Stimulated activated CD8-positive, alpha-beta memory T cell treated with anti-CD3 and anti-CD28 coated beads, Interleukin-4, amount 100 ng/mL, for 1 hour (primary cell): Measurements from ENCODE around the gene SHROOM3.

Experiments used
- DNase-seq, 2 donors: peaks; one replicate each; pipeline ENCODE4 v3.0.0-alpha.2; 2020; ENCODE audit warnings: low read depth in 2 of 2, low spot score in 1 of 2

The SHROOM3 gene

GRCh38 chr4:76620723-76621468 is 185.9 kb downstream of the SHROOM3 start:
- no peak for DNase-seq

GRCh38 chr4:76622126-76622525 is 187.1 kb downstream of the SHROOM3 start:
- DNase-seq, result no peak

GRCh38 chr4:76622717-76623116 is 187.7 kb downstream of the SHROOM3 start:
- DNase-seq, result no peak

GRCh38 chr4:76623217-76624045 is 188.4 kb downstream of the SHROOM3 start:
- no peak for DNase-seq

- DNase-seq, result no peak
Measured at GRCh38 chr4:76624241-76624681, 189.2 kb downstream of the SHROOM3 start.

- no peak for DNase-seq
Measured at GRCh38 chr4:76624931-76625715, 190.1 kb downstream of the SHROOM3 start.

GRCh38 chr4:76626686-76627465 is 191.8 kb downstream of the SHROOM3 start:
- DNase-seq, result no peak

GRCh38 chr4:76628251-76628650 is 193.2 kb downstream of the SHROOM3 start:
- DNase-seq, result no peak

- no peak for DNase-seq
Measured at GRCh38 chr4:76630741-76631140, 195.7 kb downstream of the SHROOM3 start.

GRCh38 chr4:76634220-76634619 is 199.2 kb downstream of the SHROOM3 start:
- DNase-seq, result no peak

GRCh38 chr4:76637712-76638361 is 202.8 kb downstream of the SHROOM3 start:
- DNase-seq, result no peak

- no peak for DNase-seq
Measured at GRCh38 chr4:76639288-76639687, 204.3 kb downstream of the SHROOM3 start.

GRCh38 chr4:76640353-76640910 is 205.4 kb downstream of the SHROOM3 start:
- DNase-seq, result no peak

- no peak for DNase-seq
Measured at GRCh38 chr4:76641351-76641750, 206.3 kb downstream of the SHROOM3 start.

GRCh38 chr4:76641758-76642157 is 206.7 kb downstream of the SHROOM3 start:
- no peak for DNase-seq

- DNase-seq, result no peak
Measured at GRCh38 chr4:76644831-76645485, 209.9 kb downstream of the SHROOM3 start.

GRCh38 chr4:76649086-76649485 is 214.1 kb downstream of the SHROOM3 start:
- no peak for DNase-seq

GRCh38 chr4:76651616-76652015 is 216.6 kb downstream of the SHROOM3 start:
- no peak for DNase-seq

- no peak for DNase-seq
Measured at GRCh38 chr4:76652389-76652788, 217.4 kb downstream of the SHROOM3 start.
